HG02981 (cell line): Measurements from ENCODE around the gene ART3.

Source experiments
- ATAC-seq: cut with Tn5 transposase; IDR thresholded peaks from one replicate; pipeline ENCODE4 v1.9.1; 2021; ENCODE audit warnings: mild to moderate bottlenecking, moderate library complexity; ENCODE audit not compliant: unreplicated experiment

Gene ART3

DNA sequence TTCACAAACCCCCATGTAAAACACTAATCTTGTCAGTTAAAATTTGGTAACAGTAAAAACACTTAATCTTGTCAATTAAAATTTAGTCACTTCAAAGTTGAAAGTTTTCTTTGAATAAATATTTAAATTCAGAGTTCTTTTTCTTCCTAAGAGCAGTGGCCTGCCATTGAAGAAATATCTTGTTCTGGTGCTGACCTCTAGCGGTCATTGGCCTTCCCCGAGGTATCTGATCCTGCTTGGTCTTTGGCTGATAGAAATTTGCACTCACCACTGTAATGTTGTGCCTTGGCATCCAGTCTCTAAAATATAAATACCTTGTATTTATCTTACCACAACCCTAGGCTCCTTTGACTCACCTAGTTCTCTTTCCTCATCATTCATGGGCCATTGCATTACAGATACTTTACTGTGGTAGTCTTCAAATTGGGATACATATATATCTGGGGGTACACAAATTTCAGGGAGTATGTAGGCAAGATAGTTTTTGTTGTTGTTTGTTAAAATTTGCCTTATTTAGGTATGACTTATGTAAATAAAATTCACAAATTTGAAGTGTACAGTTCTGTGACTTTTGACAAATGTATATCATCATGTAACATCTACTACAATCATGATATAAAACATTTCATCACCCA, 6.7 kb upstream of the ART3 start:
- ATAC-seq, result peak; percentile 81

DNA sequence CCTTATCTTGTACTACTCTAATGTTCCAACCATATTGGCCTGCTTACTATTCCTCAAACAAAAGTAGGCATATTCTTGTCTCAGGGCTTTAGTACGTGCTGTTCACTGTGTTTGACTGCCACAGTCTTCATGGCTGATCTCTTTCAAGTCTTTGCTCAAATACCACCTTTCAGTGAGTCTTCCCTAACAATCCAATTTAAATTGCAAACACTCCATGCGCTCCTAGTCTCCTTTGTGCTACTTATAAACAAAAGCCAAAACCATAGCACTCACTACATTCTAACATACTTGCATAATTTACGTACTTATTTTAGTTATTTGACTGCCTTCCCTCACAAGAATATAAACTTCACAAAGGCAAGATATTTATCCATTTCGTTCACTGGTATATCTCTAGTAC, 1.7 kb upstream of the ART3 start:
- ATAC-seq, result no peak

DNA sequence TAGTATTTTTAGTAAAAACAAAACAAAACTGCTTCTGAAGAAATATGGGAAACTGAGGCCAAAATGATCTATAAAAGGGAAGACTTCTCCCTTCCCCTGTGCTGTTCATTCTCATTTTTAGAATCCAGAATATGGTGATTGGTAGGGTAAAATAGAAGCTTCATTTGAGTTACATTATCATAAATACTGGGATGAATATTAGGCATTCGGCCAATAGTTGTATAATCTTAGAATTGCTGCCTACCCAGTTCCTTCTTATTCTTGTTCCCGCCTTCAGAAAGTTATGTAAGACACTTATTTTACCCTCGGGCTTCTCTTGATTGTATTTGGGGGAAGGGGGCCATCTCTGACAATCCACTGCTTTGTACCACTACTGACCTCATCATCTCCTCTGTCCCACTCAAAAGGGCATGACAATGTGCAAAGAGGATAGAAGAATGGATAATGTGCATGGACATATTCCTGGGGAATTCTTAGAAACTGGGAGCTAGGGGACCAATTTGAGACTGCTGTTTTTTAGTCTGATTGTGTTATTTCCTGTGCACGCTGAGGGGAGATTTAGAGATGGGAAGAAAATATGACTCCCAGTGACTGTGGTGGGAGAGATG, 588 bp downstream of the ART3 start:
- ATAC-seq, result no peak

DNA sequence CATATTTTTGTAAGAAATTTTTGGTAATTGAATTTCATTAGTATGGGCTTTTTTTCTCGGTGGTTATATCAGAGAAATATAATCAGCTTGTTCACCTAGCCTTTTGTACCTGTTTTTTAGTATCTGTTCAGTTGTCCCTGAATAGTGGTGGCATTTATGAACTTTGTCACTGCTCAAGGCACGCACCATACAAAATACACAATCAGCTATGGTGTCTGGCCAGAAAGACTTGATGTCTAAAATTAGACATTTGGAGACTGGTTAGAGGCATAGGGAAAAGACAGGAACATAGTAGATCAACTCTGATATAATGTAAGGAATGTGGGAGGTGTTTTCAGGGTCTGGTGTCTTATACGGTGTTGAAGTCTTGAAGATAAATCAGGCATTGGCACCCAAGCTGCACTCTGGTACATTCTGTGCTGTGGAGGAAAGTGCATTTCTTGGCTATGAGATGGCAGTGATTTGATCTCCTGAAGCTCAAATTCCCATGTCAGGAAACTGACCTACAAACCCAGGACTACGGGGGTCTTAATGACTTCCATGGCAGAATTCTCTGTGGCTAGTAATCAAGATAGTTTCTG, 3.6 kb downstream of the ART3 start:
- no peak for ATAC-seq

DNA sequence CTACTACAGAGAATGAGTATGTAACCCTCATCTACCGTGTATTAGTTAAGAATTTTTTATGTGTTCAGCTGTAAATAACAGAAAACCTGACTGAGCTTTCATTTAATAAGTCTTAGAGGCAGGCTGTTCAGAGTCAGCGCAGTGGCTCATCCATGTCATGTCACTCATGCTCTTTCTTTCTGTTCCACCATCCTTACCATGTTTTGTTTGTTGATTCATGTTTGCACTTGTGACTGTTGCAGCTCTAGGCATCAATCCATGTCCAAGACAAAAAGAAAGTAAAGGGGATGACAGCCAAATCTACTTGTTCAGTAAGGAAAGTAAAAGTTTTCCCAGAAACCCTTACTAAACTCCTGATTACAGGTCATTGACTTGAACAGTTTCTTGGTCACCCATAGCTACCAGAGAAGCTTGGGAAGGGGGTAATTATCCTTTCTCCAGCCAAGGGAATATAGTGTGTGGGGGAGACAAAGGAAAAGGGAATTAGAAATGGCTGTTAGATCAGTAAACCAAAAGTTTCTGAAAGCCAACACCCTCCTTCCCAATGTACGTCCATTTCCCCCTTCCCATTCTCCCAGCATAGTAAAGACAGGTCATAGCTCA, 9.0 kb downstream of the ART3 start:
- ATAC-seq, result no peak

DNA sequence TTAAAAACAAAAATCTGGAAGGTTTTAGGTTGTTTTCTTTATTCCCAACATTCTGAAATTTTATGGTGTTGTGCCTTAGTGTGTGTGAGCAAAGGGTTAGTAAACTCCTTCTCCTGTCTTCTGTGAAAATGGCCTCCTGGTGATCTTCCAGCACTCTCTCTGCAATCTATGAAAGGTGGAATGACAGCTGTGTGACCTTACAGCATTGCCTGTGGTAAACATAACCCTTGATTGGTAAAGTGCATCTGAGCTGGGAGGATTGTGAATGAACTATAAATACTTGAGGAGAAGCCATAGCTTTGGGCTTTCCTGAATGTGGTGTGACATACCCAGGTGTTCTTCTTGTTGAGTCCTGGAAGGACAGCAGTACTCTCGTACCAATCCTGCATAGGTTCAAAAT, 10.0 kb downstream of the ART3 start:
- ATAC-seq, result no peak

DNA sequence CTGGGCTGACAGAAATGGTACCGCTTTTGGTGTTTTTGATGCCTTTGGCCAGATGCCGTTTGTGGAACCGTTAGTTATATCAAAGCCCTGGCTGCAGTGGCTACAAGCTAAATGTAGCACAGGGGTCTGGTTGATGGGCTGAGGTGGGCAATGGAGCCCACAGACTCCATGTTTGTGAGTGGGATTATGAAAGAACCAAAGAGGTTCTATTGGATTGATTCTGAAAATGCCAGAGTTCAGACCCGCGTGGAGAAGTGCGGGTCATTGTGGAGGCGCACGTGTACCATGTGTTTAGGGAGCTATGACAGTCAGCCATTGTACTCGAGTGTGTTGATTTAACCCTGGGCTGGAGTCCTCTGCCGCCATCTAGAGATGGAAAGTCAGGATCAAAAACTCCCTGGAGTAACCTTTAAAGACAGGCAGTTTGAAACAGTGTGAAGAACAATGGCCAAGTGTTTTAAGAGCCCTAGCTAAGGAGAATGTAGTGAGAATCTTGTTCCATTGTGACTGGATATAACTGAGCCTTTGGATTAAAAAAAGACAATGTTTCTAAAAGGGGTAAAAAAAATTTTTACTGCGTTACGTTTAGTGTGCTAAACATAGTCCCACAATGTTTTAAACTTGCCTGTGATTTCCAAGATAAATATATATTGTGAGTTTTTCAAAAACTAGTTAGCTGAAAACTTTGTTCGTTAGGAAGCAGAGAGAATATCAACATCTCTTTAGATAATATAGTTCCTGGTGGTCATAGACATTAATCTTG, 12.7 kb downstream of the ART3 start:
- no peak for ATAC-seq

DNA sequence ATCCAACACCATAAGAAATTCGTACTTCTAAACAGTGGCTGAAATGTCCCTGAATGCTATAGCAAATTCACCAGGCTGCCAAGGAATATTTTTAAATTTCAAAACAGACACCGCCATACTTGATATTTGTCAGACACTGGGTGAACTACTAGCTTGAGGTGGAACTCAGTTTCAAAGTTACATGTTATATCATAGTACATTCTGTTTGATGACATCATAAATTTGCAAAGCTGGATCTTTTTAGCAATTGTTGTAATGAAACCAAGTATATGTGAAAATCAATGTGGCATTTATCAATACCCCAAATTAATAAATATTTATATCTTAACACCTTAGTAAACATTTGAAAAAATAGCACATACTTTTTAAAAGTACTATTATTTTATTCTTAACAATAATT, 14.2 kb downstream of the ART3 start:
- ATAC-seq, result no peak

DNA sequence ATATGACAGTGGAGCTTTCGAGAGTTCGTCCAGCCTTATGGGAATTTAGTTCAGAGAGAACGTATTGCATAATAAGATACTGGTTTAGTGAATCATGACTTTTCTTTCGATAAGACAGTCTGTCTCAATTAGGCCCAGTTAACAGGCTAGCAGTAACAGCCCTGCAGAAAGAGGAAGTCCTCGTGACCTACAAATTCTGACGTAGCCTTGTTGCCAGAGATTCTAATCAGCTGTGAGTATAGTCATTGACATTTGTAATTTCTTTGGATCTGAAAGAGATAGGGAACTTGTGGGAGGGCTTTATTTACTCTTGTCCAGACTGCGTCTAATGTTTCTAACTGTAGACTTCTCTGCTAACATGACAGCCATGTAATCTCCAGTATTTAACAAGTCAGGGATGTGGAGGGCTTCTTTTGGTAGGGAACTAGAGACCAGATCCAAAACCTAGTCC, 15.8 kb downstream of the ART3 start:
- peak; percentile 70 for ATAC-seq

DNA sequence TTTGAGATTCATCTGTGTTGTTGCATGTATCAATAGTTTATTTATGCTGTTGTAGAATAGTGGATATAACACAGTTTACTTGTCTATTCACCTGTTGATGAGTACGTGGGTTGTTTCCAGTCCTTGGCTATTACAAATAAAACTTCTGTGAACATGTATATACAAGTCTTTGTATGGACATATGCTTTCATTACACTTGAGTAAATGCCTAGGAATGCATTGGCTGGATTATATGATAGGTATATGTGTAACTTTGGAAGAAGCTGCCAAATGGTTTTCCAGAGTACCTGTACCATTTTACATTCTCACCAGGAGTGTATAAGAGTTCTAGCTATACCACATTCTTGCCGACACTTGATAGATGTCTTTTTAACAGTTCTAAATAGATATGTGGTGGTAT, 16.5 kb downstream of the ART3 start:
- no peak for ATAC-seq

DNA sequence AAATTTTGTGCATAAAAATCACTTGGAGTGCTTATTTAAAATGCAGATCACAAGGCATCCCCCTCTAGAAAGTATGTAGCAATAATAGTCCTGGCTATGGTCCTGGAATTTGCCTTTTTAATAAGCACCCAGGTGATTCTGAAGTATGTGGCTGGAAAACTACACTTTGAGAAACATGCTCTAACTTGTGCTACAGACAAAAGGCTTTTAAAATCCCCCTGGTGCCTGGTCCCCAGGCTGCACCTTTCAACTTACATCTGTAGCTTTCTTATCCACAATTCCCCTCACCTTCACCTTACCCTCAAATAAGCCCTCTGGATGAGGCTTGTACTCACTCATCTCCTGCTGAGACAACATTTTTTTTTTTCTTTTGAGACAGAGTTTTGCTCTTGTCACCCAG, 21.1 kb downstream of the ART3 start:
- ATAC-seq, result no peak

DNA sequence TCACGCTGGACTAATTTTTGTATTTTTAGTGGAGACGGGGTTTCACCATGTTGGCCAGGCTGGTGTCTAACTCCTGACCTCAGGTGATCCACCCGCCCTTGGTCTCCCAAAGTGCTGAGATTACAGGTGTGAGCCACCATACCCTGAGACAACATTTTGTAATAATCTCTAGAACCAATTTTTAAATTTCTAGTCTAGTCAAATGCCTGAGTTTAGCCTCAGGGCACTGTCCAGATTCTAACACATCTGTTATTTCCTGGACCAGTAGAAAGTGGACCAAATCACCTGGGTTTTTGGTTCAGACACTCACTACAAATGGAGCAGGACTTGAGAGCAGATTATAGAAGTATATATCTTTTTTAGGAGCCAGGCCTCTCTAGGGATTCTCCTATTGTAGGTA, 21.6 kb downstream of the ART3 start:
- no peak for ATAC-seq

DNA sequence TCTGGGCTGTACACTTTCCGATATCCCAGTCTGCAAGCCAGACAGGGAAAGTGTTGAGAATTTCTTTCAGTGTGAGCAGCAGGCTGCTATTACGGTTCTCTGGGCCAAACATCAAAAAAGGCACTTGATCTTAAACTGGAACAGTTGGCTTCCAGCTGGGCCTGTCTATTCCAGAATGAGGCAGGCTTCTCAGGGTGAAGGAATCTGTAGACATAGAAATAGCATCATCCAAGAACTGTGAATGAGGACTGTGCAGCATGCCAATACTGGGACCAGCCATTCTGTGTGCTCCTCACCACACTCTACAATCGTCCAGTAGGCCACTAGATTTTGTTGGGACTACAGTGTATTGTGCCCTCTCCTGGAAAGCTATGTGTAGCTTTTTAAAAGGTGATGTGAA, 31.1 kb downstream of the ART3 start:
- ATAC-seq, result no peak

DNA sequence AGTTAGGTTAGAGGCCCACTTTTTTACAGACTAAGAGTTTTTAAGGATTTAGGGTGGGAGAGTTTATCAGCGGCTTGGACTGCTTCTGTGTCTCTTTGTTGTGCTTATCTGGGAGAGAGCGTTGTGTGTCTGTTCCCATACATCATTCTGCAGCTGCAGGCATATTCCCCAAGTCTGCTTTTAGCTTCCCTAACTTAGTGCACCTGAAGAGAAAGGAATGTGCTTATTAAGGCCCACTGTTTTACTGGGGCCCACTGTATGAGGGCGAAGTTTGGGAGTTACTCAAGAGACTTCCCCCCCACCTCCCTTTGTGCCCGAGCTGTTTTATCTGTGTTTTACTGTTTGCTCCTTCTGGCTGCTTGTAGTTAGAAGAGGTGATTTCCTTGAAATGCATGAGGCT, 31.9 kb downstream of the ART3 start:
- ATAC-seq, result no peak

DNA sequence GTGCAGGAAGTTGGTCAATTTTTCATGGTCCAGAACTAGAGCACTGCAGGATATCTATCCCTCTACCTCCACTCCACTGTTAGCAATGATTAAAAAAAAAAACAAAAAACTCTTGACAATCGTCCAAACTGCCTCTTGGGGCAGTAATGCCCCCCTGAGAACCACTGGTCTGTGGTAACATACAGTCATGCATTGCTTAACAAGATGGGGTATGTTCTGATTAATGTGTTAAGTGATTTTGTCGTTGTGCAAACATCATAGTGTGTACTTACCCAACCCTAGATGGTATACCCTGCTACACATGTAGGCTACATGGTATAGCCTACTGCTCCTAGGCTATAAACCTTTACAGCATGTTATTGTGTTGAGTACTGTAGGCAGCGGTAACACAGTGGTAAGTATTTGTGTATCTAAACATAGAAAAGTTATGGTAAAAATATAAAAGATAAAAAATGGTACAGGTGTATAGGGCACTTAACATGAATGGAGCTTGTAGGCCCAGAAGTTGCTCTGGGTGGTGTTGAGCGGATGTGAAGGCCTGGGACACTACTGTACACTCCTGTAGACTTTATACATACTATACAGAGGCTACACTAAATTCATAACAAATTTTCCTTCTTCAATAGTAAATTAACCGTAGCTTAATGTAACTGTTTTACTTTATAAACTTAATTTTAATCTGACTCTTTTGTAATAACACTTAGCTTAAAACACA, 34.1 kb downstream of the ART3 start:
- ATAC-seq, result no peak

DNA sequence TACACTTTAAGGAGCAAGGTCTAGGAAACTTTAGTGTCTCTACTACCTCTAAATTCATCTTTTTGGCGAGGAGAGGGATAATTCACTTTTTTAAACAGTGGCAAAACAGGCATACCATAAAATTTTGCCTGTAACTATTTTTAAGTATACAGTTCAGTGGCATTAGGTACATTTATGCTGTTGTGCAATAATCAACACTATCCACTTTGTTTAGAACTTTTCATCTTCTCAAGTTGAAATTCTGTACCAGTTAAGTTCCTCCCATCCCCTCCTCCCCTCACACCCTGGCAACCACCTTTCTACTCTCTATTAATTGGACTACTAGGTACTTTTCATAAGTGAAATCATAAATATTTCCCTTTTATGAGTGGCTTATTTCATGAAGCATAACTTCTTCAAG, 42.3 kb downstream of the ART3 start:
- ATAC-seq, result no peak

DNA sequence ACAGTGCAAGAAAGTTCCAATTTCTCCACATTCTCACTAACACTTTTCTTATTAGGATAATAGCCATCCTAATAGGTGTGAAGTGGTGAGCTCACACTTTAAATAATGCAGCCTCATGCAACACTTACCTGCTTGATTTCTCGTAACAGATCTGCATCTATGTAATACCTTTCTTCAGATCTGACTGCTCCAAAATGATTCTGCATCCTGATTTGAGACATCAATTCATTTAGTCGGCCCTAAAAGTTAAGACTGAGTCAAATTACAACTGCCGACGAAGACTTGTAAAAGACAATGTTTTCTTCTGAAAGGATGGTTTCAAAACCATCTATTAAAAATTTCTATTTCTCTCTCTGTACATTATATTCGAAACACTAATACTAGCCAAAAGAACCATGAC, 43.0 kb downstream of the ART3 start:
- ATAC-seq, result no peak

DNA sequence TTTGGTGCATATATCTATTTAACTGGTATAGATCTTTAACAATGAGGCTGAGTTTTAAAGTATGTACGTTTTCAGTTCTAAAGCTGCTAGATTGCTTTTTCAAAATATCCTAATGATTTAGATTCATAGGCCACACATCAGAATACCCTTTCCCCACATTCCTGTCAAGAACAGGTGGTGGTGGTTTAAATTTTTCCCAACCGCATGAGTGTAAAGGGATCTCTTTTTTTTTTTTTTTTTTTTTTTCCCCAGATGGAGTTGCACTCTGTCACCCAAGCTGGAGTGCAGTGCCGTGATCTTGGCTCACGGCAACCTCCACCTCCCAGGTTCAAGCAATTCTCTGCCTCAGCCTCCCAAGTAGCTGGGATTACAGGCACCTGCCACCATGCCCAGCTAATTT, 45.7 kb downstream of the ART3 start:
- ATAC-seq, result no peak

DNA sequence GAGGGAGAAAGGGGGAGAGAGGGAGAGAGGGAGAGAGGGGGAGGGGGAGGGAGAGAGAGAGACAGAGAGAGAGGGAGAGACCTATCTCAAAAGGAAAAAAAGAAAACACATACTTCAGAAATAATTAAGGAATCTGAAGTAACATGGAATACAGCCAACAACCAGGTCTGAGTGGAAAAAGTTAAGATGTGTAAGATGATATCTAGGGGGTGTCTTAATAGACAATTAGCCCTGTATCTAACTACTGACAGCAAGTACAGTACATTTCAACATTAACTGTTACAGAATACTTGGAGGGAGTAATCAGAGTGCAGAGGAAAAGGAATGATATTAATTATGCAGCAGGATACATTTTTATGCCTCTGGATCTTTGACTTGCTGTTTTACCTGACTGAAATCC, 51.3 kb downstream of the ART3 start:
- ATAC-seq, result no peak

DNA sequence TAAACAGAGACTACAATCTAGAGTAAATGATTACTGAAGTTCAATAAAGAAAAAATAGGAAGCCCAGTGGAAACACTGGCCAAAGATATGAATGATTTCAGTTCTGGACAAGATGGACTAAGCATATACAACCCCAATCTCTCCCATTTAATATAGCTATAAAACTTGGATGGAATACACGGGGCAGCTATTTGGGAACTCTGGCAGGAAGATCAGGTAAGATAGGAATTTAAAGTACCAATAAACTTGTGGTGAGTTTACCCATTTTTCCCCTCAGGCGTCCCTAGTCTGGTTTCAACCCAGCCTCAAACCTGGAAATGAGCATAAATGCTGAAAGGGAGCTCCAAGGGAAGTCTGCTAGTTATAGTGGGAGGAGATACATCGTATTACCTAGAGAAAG, 53.2 kb downstream of the ART3 start:
- no peak for ATAC-seq

DNA sequence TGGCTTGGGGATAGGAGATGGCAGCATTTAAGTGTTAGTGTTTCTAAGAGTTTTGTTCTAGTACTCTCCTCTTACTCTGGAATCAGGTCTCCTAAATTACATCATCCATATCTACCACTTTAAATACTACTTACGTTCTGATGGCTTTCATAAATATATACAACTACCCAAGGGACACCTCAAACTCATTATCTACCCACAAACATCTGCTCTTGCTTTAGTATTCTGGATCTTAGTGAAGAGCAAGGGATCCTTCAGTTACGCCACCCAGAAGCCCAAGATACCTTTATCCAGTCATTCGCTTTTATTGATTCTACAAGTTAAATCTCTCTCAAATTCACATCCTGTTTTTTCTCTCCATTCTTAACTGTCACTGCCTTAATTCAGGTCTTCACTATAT, 66.7 kb downstream of the ART3 start:
- no peak for ATAC-seq
